ENCODE measurements around the gene PCK2.
"Not testable (repeated sequence)": the region's sequence is repeated elsewhere in the genome, so short reads cannot be mapped to it uniquely, and the experiment has no call there.

PCK2 gene

DNA sequence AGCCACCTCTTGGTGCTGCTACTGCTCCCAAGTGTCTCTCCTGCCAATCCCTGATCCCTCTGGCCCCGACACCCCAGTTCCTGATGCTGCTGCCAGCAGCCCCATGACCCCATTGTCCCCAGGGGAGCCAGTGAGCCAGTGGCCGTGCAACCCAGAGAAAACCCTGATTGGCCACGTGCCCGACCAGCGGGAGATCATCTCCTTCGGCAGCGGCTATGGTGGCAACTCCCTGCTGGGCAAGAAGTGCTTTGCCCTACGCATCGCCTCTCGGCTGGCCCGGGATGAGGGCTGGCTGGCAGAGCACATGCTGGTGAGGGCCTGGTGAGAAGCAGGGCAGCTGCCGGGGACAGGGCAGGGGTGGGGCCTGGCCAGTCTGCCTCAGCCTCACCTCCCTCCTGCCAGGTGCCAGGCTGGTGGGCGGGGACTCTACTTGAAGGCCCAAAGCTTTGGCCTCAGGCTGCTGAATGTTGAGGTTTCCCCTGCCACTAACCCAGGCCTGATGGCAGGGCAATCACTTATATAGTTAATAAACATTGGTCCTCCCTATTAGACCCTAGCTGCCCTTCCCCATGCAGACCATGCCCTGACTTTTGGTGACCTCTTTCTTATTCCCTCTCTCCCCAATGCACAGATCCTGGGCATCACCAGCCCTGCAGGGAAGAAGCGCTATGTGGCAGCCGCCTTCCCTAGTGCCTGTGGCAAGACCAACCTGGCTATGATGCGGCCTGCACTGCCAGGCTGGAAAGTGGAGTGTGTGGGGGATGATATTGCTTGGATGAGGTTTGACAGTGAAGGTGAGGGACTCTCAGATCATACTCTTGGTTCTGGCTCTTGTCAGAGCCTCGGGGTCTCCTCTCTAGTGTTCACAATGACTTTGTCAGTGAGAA lies 5.1 kb downstream of the PCK2 start:
- peaks cover 60% of the 10 kb centered on the region for H3K36me3 ChIP-seq (ENCODE audit: control insufficient read depth, insufficient read depth, low read length)
- H3K9ac ChIP-seq (ENCODE audit: low read depth, low read length) = no peak overlapping the region

GRCh38 chr14:24100197-24100981 lies 6.3 kb downstream of the PCK2 start:
- H3K4me3 ChIP-seq (ENCODE audit: low read depth, low read length) = no peak overlapping the region
- H3K36me3 ChIP-seq (ENCODE audit: control insufficient read depth, insufficient read depth, low read length) = peaks cover 60% of the 10 kb centered on the region
- no peak overlapping the region for H3K9ac ChIP-seq (ENCODE audit: low read depth, low read length)
- no peaks in the 10 kb centered on the region; the same call in 1 of the 2 replicates for H3K9me3 ChIP-seq (ENCODE audit: control insufficient read depth, insufficient read depth, low read length)
- peaks cover 5% of the 10 kb centered on the region for H3K4me1 ChIP-seq (ENCODE audit: control insufficient read depth, insufficient read depth, low read length)
- no peaks in the 10 kb centered on the region for H3K27me3 ChIP-seq (ENCODE audit: control insufficient read depth, insufficient read depth, low read length)
- H3K27ac ChIP-seq (ENCODE audit: low read depth, low read length) = no peak overlapping the region

More for the DNA sequence above, 5.1 kb downstream of the PCK2 start:
- no peak overlapping the region for H3K4me3 ChIP-seq (ENCODE audit: low read depth, low read length)
- peaks cover 10% of the 10 kb centered on the region for H3K4me1 ChIP-seq (ENCODE audit: control insufficient read depth, insufficient read depth, low read length)
- no peak overlapping the region for H3K27ac ChIP-seq (ENCODE audit: low read depth, low read length)
- no peaks in the 10 kb centered on the region for H3K27me3 ChIP-seq (ENCODE audit: control insufficient read depth, insufficient read depth, low read length)
- no peaks in the 10 kb centered on the region; the same call in 1 of the 2 replicates for H3K9me3 ChIP-seq (ENCODE audit: control insufficient read depth, insufficient read depth, low read length)

- Histone ChIP-seq H3K4me3 (ENCODE audit: low read depth, low read length) (no peak overlapping the region), H3K9ac (ENCODE audit: low read depth, low read length) (no peak overlapping the region), H3K27ac (ENCODE audit: low read depth, low read length) (no peak overlapping the region), H3K27me3 (ENCODE audit: control insufficient read depth, insufficient read depth, low read length) (no peaks in the 10 kb centered on the region), H3K9me3 (ENCODE audit: control insufficient read depth, insufficient read depth, low read length) (no peaks in the 10 kb centered on the region; the same call in 1 of the 2 replicates), H3K36me3 (ENCODE audit: control insufficient read depth, insufficient read depth, low read length) (peaks cover 60% of the 10 kb centered on the region), H3K4me1 (ENCODE audit: control insufficient read depth, insufficient read depth, low read length) (no peaks in the 10 kb centered on the region)
These were observed 6.9 kb downstream of the PCK2 start for GRCh38 chr14:24100982-24101494.

GRCh38 chr14:24102357-24103048 lies 8.4 kb downstream of the PCK2 start:
- no peak overlapping the region for H3K4me3 ChIP-seq (ENCODE audit: low read depth, low read length)
- no peaks in the 10 kb centered on the region; the same call in 1 of the 2 replicates for H3K9me3 ChIP-seq (ENCODE audit: control insufficient read depth, insufficient read depth, low read length)
- no peaks in the 10 kb centered on the region for H3K4me1 ChIP-seq (ENCODE audit: control insufficient read depth, insufficient read depth, low read length)
- H3K27me3 ChIP-seq (ENCODE audit: control insufficient read depth, insufficient read depth, low read length) = no peaks in the 10 kb centered on the region
- no peak overlapping the region for H3K27ac ChIP-seq (ENCODE audit: low read depth, low read length)
- H3K36me3 ChIP-seq (ENCODE audit: control insufficient read depth, insufficient read depth, low read length) = peaks cover 60% of the 10 kb centered on the region
- H3K9ac ChIP-seq (ENCODE audit: low read depth, low read length) = no peak overlapping the region

GRCh38 chr14:24103451-24103850 lies 9.3 kb downstream of the PCK2 start:
- H3K4me1 ChIP-seq (ENCODE audit: control insufficient read depth, insufficient read depth, low read length) = no peaks in the 10 kb centered on the region
- no peak overlapping the region for H3K27ac ChIP-seq (ENCODE audit: low read depth, low read length)
- no peaks in the 10 kb centered on the region; the same call in 1 of the 2 replicates for H3K9me3 ChIP-seq (ENCODE audit: control insufficient read depth, insufficient read depth, low read length)
- no peak overlapping the region for H3K9ac ChIP-seq (ENCODE audit: low read depth, low read length)
- peaks cover 51% of the 10 kb centered on the region for H3K36me3 ChIP-seq (ENCODE audit: control insufficient read depth, insufficient read depth, low read length)
- H3K4me3 ChIP-seq (ENCODE audit: low read depth, low read length) = no peak overlapping the region
- no peaks in the 10 kb centered on the region for H3K27me3 ChIP-seq (ENCODE audit: control insufficient read depth, insufficient read depth, low read length)

- H3K36me3 ChIP-seq (ENCODE audit: control insufficient read depth, insufficient read depth, low read length) = peaks cover 29% of the 10 kb centered on the region
- H3K4me3 ChIP-seq (ENCODE audit: low read depth, low read length); H3K9ac ChIP-seq (ENCODE audit: low read depth, low read length); H3K9me3 ChIP-seq (ENCODE audit: control insufficient read depth, insufficient read depth, low read length); H3K4me1 ChIP-seq (ENCODE audit: control insufficient read depth, insufficient read depth, low read length); H3K27ac ChIP-seq (ENCODE audit: low read depth, low read length); H3K27me3 ChIP-seq (ENCODE audit: control insufficient read depth, insufficient read depth, low read length): not testable (repeated sequence)
These were observed 11.6 kb downstream of the PCK2 start for GRCh38 chr14:24105609-24106239.

DNA sequence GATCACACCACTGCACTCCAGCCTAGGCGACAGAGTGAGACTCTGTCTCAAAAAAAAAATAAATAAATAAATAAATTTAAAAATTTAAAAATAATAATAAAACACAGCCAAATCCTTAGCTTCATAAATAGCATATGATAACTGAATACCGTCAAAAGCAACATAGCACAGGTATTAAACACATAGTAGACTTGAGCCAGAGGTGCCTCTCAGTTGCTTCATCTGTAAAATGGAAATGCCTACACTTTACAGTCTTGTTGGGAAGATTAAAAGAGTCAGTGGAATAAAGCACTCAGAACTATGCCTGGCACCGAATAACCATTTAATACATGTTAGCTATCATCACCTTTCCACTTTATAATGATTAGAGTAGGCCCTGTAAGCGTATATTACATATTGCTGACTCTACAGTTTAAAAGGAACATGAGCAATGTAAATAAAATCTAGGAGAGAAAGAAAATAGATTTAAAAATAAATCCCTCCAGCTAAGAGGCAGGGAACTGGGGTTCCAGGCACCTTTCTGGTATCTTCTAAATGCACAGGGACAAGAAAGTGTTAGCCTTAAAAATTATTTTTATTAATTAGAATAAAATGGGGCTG lies 12.7 kb downstream of the PCK2 start:
- Histone ChIP-seq H3K4me3 (ENCODE audit: low read depth, low read length) (no peak overlapping the region), H3K27me3 (ENCODE audit: control insufficient read depth, insufficient read depth, low read length) (no peaks in the 10 kb centered on the region), H3K9me3 (ENCODE audit: control insufficient read depth, insufficient read depth, low read length) (no peaks in the 10 kb centered on the region; the same call in 1 of the 2 replicates), H3K4me1 (ENCODE audit: control insufficient read depth, insufficient read depth, low read length) (no peaks in the 10 kb centered on the region), H3K27ac (ENCODE audit: low read depth, low read length) (no peak overlapping the region), H3K9ac (ENCODE audit: low read depth, low read length) (no peak overlapping the region), H3K36me3 (ENCODE audit: control insufficient read depth, insufficient read depth, low read length) (peaks cover 21% of the 10 kb centered on the region)

GRCh38 chr14:24108336-24108874 lies 14.3 kb downstream of the PCK2 start:
- Histone ChIP-seq H3K36me3 (ENCODE audit: control insufficient read depth, insufficient read depth, low read length) (peaks cover 8% of the 10 kb centered on the region), H3K9me3 (ENCODE audit: control insufficient read depth, insufficient read depth, low read length) (no peaks in the 10 kb centered on the region; the same call in 1 of the 2 replicates), H3K9ac (ENCODE audit: low read depth, low read length) (no peak overlapping the region), H3K4me3 (ENCODE audit: low read depth, low read length) (no peak overlapping the region), H3K4me1 (ENCODE audit: control insufficient read depth, insufficient read depth, low read length) (no peaks in the 10 kb centered on the region), H3K27me3 (ENCODE audit: control insufficient read depth, insufficient read depth, low read length) (no peaks in the 10 kb centered on the region), H3K27ac (ENCODE audit: low read depth, low read length) (no peak overlapping the region)

DNA sequence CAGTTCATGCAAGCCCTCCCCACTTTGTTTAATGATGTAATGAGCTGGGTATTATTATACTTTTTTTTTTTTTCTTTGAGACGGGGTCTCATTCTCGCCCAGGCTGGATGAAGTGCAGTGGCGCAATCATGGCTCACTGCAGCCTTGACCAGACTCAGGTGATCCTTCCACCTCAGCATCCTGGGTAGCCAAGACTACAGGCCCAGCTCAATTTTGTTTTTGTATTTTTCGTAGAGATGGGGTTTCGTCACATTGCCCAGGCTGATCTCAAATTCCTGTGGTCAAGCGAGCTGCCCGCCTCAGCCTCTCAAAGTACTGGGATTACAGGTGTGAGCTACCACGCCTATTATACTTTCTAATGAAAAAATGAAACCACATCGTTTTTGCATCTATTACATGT lies 15.9 kb downstream of the PCK2 start:
- Histone ChIP-seq H3K9me3 (ENCODE audit: control insufficient read depth, insufficient read depth, low read length) (no peaks in the 10 kb centered on the region), H3K4me1 (ENCODE audit: control insufficient read depth, insufficient read depth, low read length) (no peaks in the 10 kb centered on the region), H3K27me3 (ENCODE audit: control insufficient read depth, insufficient read depth, low read length) (no peaks in the 10 kb centered on the region), H3K27ac (ENCODE audit: low read depth, low read length) (no peak overlapping the region), H3K4me3 (ENCODE audit: low read depth, low read length) (no peak overlapping the region), H3K9ac (ENCODE audit: low read depth, low read length) (no peak overlapping the region), H3K36me3 (ENCODE audit: control insufficient read depth, insufficient read depth, low read length) (no peaks in the 10 kb centered on the region)

DNA sequence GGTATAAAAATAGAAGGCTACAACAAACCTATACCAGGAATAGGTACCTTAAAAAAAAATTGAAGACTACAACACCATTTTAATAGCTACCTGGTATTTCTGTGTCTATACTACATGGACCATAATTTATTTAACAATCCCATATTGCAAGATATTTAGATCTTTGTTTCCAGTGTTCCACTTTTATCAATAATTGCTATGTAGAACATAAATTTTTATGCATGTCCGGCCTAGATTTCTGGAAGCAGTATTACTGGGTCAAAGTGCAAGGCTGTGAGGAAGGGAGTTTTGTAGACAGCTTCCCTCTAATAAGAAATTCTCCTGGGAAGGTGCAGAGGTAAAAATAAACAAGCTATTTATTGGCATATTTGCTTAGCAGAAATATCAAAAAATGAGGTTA lies 16.4 kb downstream of the PCK2 start:
- H3K4me3 ChIP-seq (ENCODE audit: low read depth, low read length) = no peak overlapping the region
- H3K4me1 ChIP-seq (ENCODE audit: control insufficient read depth, insufficient read depth, low read length) = no peaks in the 10 kb centered on the region
- H3K27me3 ChIP-seq (ENCODE audit: control insufficient read depth, insufficient read depth, low read length) = no peaks in the 10 kb centered on the region
- H3K9ac ChIP-seq (ENCODE audit: low read depth, low read length) = no peak overlapping the region
- no peaks in the 10 kb centered on the region for H3K36me3 ChIP-seq (ENCODE audit: control insufficient read depth, insufficient read depth, low read length)
- no peak overlapping the region for H3K27ac ChIP-seq (ENCODE audit: low read depth, low read length)
- H3K9me3 ChIP-seq (ENCODE audit: control insufficient read depth, insufficient read depth, low read length) = no peaks in the 10 kb centered on the region

Measured in HUES48 (cell line).